Immature natural killer cell (primary cell): Measurements from ENCODE around the gene SNAPC2. TPM values are rescaled to one million over a fixed set of nuclear protein-coding genes. Genes with fewer than 3 reads are reported as not detected.
A peak's percentile ranks its signal among the peaks of the same experiment; 100 is the strongest.
"Not testable (repeated sequence)": the region's sequence is repeated elsewhere in the genome, so short reads cannot be mapped to it uniquely, and the experiment has no call there.

Source experiments
- DNase-seq, 3 donors: peaks; one replicate each; pipeline ENCODE4 v3.0.0; 2022; ENCODE audit warnings: mixed read lengths in 1 of 3
- H3K27ac Mint-ChIP-seq, 6 donors: one replicate each; pipeline ENCODE4 v1.8.0; 2020; ENCODE audit warnings: mixed read lengths in 6 of 6, mild to moderate bottlenecking in 5 of 6, inconsistent platforms in 4 of 6, moderate library complexity in 3 of 6
- H3K27me3 Mint-ChIP-seq, 3 donors: one replicate each; pipeline ENCODE4 v1.8.0; 2020 to 2021; ENCODE audit warnings: low read depth in 3 of 3, mild to moderate bottlenecking in 3 of 3, mixed read lengths in 3 of 3, moderate library complexity in 3 of 3, inconsistent platforms in 1 of 3
- H3K36me3 Mint-ChIP-seq, 3 donors: one replicate each; pipeline ENCODE4 v1.8.0; 2020; ENCODE audit warnings: mixed read lengths in 3 of 3, inconsistent platforms in 2 of 3, mild to moderate bottlenecking in 2 of 3
- H3K4me1 Mint-ChIP-seq, 2 donors: one replicate each; pipeline ENCODE4 v1.8.0; 2020; ENCODE audit warnings: inconsistent platforms in 2 of 2, mild to moderate bottlenecking in 2 of 2, mixed read lengths in 2 of 2, moderate library complexity in 1 of 2
- H3K4me3 Mint-ChIP-seq, 5 donors: one replicate each; pipeline ENCODE4 v1.8.0; 2020; ENCODE audit warnings: mild to moderate bottlenecking in 5 of 5, mixed read lengths in 5 of 5, inconsistent platforms in 3 of 5, moderate library complexity in 3 of 5
- H3K9me3 Mint-ChIP-seq, 6 donors: one replicate each; pipeline ENCODE4 v1.8.0; 2020; ENCODE audit warnings: mild to moderate bottlenecking in 6 of 6, mixed read lengths in 6 of 6, inconsistent platforms in 4 of 6, moderate library complexity in 3 of 6
- polyA plus RNA-seq, 3 donors: library from polyadenylated mRNA; unstranded; fragments of 300-500 nt; fragmentation: Illumina TruSeq; gene quantifications; one replicate each; pipeline ENCODE4 v1.2.3, GENCODE V29; 2021

The SNAPC2 gene
- polyA plus RNA-seq, 3 donors from 2014 or later: 15.6 to 31.1 (median 17.0) TPM

DNA sequence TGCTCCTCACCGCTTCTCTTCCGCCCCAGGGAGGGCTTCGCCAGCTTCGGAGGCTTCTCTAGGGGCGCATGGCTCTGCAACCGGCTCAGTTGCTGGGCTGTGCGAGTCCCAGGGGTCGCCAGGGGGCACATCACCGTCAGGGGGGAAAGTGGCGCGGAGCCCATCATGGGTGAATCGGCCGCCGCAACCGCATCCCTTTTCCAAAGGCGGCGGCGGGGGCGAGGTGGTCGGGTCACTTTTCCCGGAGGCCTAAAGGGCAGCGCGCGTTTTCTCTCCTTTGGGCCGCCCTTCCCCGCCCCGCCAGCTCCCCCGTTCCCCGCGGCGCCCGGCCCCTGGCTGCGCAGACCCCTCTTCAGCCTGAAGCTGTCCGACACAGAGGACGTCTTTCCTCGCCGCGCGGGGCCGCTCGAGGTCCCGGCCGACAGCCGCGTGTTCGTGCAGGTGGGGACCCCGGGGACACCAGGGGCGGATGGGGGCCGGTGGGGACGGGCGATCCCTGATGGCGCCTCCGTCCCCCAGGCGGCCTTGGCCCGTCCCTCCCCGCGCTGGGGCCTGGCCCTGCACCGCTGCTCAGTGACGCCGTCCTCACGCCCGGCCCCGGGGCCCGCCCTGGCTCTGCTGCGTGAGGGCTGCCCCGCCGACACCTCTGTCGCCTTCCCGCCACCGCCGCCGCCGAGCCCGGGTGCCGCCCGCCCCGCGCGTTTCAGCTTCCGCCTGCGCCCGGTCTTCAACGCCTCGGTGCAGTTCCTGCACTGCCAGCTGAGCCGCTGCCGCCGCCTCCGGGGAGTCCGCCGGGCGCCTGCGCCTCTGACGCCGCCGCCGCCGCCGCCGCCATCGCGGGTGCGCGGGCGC is 3.8 kb upstream of the SNAPC2 start:
- Mint-ChIP-seq H3K27ac (peak overlapping the region in 2 of 6 donors; percentile 11 to 72), H3K36me3 (peaks cover 0 to 9% (median 7%) of the 10 kb centered on the region in 3 donors), H3K4me3 (peak overlapping the region; percentile 33 to 68 (median 59)), H3K9me3 (peaks cover 0 to 3% (median 0%) of the 10 kb centered on the region in 6 donors), H3K27me3 (peaks cover 36 to 40% (median 40%) of the 10 kb centered on the region in 3 donors), H3K4me1 (peaks cover 26 to 28% of the 10 kb centered on the region in 2 donors)
- DNase-seq: peak; percentile 70 to 77 (median 71)

- H3K27me3 Mint-ChIP-seq: peaks cover 36 to 40% (median 39%) of the 10 kb centered on the region in 3 donors
- H3K4me1 Mint-ChIP-seq: peaks cover 29 to 30% of the 10 kb centered on the region in 2 donors
- peak overlapping the region; percentile 69 to 91 (median 80) for H3K4me3 Mint-ChIP-seq
- no peak for DNase-seq
- H3K9me3 Mint-ChIP-seq: peaks cover 0 to 2% (median 0%) of the 10 kb centered on the region in 6 donors
- H3K36me3 Mint-ChIP-seq: peaks cover 0 to 6% (median 5%) of the 10 kb centered on the region in 3 donors
- H3K27ac Mint-ChIP-seq: peak overlapping the region in 5 of 6 donors; percentile 66 to 86 (median 78)
These were observed 3.2 kb upstream of the SNAPC2 start for GRCh38 chr19:7916955-7917266.

- DNase-seq: peak; percentile 47 to 51 (median 47)
- peaks cover 0 to 2% (median 0%) of the 10 kb centered on the region in 6 donors for H3K9me3 Mint-ChIP-seq
- peaks cover 29 to 34% of the 10 kb centered on the region in 2 donors for H3K4me1 Mint-ChIP-seq
- peak overlapping the region; percentile 69 to 91 (median 80) for H3K4me3 Mint-ChIP-seq
- H3K27me3 Mint-ChIP-seq: peaks cover 33 to 41% (median 38%) of the 10 kb centered on the region in 3 donors
- H3K27ac Mint-ChIP-seq: peak overlapping the region in 5 of 6 donors; percentile 68 to 86 (median 78)
- H3K36me3 Mint-ChIP-seq: peaks cover 0 to 5% (median 4%) of the 10 kb centered on the region in 3 donors
These were observed 2.7 kb upstream of the SNAPC2 start for GRCh38 chr19:7917267-7918061.

DNA sequence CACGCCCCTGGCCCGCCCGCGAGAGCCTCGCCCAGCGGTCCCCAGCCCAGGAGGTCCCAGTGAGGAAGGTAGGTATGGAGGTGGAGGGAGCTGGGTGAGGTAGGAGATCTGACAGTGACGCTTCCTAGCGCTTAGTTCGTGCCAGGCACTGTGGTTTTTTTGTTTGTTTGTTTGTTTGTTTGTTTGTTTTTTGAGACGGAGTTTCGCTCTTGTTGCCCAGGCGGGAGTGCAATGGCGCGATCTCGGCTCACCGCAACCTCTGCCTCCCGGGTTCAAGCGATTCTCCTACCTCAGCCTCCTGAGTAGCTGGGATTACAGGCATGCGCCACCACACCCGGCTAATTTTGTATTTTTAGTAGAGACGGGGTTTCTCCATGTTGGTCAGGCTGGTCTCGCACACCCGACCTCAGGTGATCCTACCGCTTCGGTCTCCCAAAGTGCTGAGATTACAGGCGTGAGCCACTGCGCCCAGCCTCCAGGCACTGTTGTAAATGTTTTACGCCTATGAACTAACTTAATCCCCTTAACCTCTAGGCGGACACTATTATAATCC is 2.0 kb upstream of the SNAPC2 start:
- H3K36me3 Mint-ChIP-seq, H3K9me3 Mint-ChIP-seq, DNase-seq: not testable (repeated sequence)
- Mint-ChIP-seq H3K27ac (peak overlapping the region in 3 of 6 donors; percentile 23 to 68 (median 49)), H3K4me1 (peaks cover 29 to 36% of the 10 kb centered on the region in 2 donors), H3K27me3 (peaks cover 33 to 38% (median 37%) of the 10 kb centered on the region in 3 donors), H3K4me3 (peak overlapping the region; percentile 33 to 68 (median 58))

- no peak for DNase-seq
- Mint-ChIP-seq H3K27ac (peak overlapping the region in 3 of 6 donors; percentile 34 to 94 (median 49)), H3K4me1 (peaks cover 29 to 37% of the 10 kb centered on the region in 2 donors), H3K4me3 (peak overlapping the region; percentile 30 to 97 (median 92)), H3K36me3 (no peaks in the 10 kb centered on the region), H3K27me3 (peaks cover 33 to 41% (median 38%) of the 10 kb centered on the region in 3 donors), H3K9me3 (peaks cover 0 to 2% (median 0%) of the 10 kb centered on the region in 6 donors)
These were observed 1.3 kb upstream of the SNAPC2 start for GRCh38 chr19:7918615-7919421.

- Mint-ChIP-seq H3K27ac (peak overlapping the region; percentile 92 to 98 (median 94)), H3K4me3 (peak overlapping the region; percentile 88 to 98 (median 94)), H3K9me3 (peaks cover 0 to 2% (median 0%) of the 10 kb centered on the region in 6 donors), H3K4me1 (peaks cover 26 to 34% of the 10 kb centered on the region in 2 donors), H3K27me3 (peaks cover 24 to 35% (median 33%) of the 10 kb centered on the region in 3 donors), H3K36me3 (no peaks in the 10 kb centered on the region)
- peak; percentile 94 to 96 (median 96) for DNase-seq
These were observed 572 bp downstream of the SNAPC2 start for GRCh38 chr19:7920519-7921301.

DNA sequence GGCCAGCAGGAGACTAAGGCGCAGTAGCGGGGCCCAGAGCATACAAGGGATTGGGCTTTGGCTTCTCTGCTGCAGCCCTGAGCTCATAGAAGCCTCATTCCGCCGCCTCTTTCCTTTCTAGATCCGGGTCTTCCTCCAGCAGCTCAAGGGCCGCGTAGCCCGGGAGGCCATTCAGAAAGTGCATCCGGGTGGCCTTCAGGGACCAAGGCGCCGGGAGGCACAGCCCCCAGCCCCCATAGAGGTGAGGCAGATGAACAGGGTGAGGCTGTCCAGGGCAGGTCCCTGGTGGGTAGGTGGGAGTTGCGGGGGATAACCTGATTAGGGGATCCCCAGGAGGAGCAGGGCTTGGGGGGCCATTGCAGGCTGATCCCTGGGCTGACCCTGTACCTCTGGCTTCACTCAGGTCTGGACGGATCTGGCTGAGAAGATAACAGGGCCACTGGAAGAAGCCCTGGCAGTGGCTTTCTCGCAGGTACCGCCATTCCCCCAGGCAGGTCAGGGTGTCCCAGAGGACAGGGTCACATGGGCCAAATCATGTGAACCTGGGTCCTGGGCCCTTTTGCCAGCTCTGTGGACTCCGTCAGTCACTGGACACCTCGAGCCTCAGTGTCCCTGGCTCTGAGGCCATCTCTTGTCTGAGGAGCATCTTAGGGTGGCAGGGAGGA is 1.3 kb downstream of the SNAPC2 start:
- H3K4me3 Mint-ChIP-seq: peak overlapping the region; percentile 88 to 98 (median 94)
- H3K27me3 Mint-ChIP-seq: peaks cover 22 to 33% (median 32%) of the 10 kb centered on the region in 3 donors
- DNase-seq: no peak
- peaks cover 0 to 2% (median 0%) of the 10 kb centered on the region in 6 donors for H3K9me3 Mint-ChIP-seq
- H3K4me1 Mint-ChIP-seq: peaks cover 22 to 33% of the 10 kb centered on the region in 2 donors
- H3K36me3 Mint-ChIP-seq: no peaks in the 10 kb centered on the region
- H3K27ac Mint-ChIP-seq: peak overlapping the region; percentile 92 to 98 (median 94)

- peaks cover 17 to 30% of the 10 kb centered on the region in 2 donors for H3K4me1 Mint-ChIP-seq
- no peaks in the 10 kb centered on the region for H3K36me3 Mint-ChIP-seq
These were observed 2.1 kb downstream of the SNAPC2 start for GRCh38 chr19:7921967-7922835.

GRCh38 chr19:7922836-7923195 is 2.7 kb downstream of the SNAPC2 start:
- H3K4me3 Mint-ChIP-seq: peak overlapping the region in 1 of 5 donors; percentile 58

More at GRCh38 chr19:7921967-7922835, 2.1 kb downstream of the SNAPC2 start:
- peak overlapping the region in 4 of 5 donors; percentile 29 to 65 (median 40) for H3K4me3 Mint-ChIP-seq
- H3K27ac Mint-ChIP-seq: peak overlapping the region in 2 of 6 donors; percentile 29 to 87
- H3K27me3 Mint-ChIP-seq: peaks cover 18 to 31% (median 28%) of the 10 kb centered on the region in 3 donors
- H3K9me3 Mint-ChIP-seq: no peaks in the 10 kb centered on the region
- DNase-seq: no peak

DNA sequence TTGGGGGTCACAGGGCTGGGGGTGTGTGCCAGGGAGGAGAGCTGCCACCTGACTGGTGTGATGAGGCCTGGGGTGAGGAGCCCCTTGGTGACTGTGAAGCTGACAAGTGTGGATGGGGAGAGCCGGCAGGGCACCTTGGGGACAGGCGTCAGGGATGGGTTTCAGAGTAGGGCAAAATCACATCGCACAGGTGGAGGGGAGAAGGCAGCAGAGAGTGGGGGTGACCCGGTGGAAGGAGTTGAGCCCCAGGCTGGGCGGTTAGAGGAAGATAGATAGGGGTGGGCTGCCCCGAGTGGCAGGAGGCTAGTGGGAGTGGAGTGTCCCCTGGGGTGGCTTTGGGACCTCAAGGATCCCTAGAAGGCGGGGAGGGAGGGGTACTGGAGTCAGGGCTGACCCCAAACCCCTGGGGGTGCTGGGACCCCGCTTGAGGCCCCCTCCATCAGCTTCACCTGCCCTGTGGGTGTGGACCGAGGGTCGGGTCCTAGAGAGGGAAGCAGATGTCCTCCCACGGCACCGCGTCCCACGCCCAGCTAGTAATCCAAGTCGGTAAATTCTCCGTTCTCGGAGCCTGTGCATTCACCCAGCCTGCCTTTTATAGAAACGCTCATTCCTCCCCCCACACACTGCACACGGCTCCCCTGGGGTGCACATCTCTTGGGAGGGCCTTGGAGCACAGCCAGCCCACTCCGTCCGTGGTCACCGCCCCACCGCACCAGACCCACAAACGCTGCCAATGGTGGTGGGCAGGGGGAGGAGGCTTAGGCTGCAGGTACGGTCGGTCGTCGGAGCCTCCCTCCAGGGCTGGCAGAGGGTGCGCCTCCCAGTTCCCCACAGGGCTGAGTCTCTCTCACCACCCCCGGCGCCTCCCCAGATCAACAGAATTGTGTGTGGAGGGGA is 3.4 kb downstream of the SNAPC2 start:
- DNase-seq: no peak

More at GRCh38 chr19:7922836-7923195, 2.7 kb downstream of the SNAPC2 start:
- Mint-ChIP-seq H3K27me3 (peaks cover 17 to 31% (median 27%) of the 10 kb centered on the region in 3 donors), H3K27ac (peak overlapping the region in 3 of 6 donors; percentile 16 to 56 (median 40)), H3K9me3 (no peaks in the 10 kb centered on the region), H3K4me1 (peaks cover 17 to 29% of the 10 kb centered on the region in 2 donors), H3K36me3 (no peaks in the 10 kb centered on the region)
- DNase-seq: no peak

More for the DNA sequence above, 3.4 kb downstream of the SNAPC2 start:
- Mint-ChIP-seq H3K4me3 (peak overlapping the region in 2 of 5 donors; percentile 30 to 58), H3K36me3 (no peaks in the 10 kb centered on the region), H3K27ac (peak overlapping the region in 1 of 6 donors; percentile 56), H3K27me3 (peaks cover 11 to 26% (median 21%) of the 10 kb centered on the region in 3 donors), H3K4me1 (peaks cover 21 to 30% of the 10 kb centered on the region in 2 donors), H3K9me3 (no peaks in the 10 kb centered on the region)
